ENCODE measurements around the gene NLK. TPM values are rescaled to one million over a fixed set of nuclear protein-coding genes. Genes with fewer than 3 reads are reported as not detected.

Gene NLK
- total and polyA plus RNA-seq, 2 donors (not counting 3 experiments of a cell fraction or from before 2014, with no cell fraction given): 23.8 to 34.2 TPM

- FAIRE-seq (peak; percentile 28), DNase-seq (ENCODE audit: low read depth, low spot score) (peak; percentile 69)
- Histone ChIP-seq H3K4me3 (replicated peaks in 1 of 3; ENCODE audit: insufficient read depth in 1 of 3, low read depth in 1 of 3, low read length in 3 of 3) (no peak overlapping the region), H3K79me2 (ENCODE audit: control insufficient read depth, insufficient read depth, low read length) (no peaks in the 10 kb centered on the region), H3K27me3 (ENCODE audit: control insufficient read depth in 2 of 2, insufficient read depth in 2 of 2, low read length in 2 of 2) (no peaks in the 10 kb centered on the region), H3K9ac (replicated peaks; ENCODE audit: extremely low read depth, insufficient read depth, low read length) (no peak overlapping the region), H3K4me2 (ENCODE audit: insufficient read depth, low read length) (peak overlapping the region; percentile 65), H3K9me1 (replicated peaks; ENCODE audit: control insufficient read depth, extremely low read depth, insufficient read depth, low read length) (no peaks in the 10 kb centered on the region), H4K20me1 (replicated peaks; ENCODE audit: control insufficient read depth, extremely low read depth, insufficient read depth, low read length) (no peaks in the 10 kb centered on the region), H3K4me1 (ENCODE audit: control insufficient read depth, extremely low read depth, insufficient read depth, low read length) (peaks cover 45% of the 10 kb centered on the region), H3K27ac (ENCODE audit: insufficient read depth, low read depth, low read length) (peak overlapping the region; percentile 60), H3K9me3 (replicated peaks; ENCODE audit: control insufficient read depth, insufficient read depth, low read length) (no peaks in the 10 kb centered on the region), H3K36me3 (ENCODE audit: control insufficient read depth in 2 of 2, extremely low read depth in 1 of 2, insufficient read depth in 2 of 2, low read length in 2 of 2) (peaks cover 0 to 4% of the 10 kb centered on the region in 2 experiments), H2AFZ (ENCODE audit: low read depth, low read length) (no peak overlapping the region)
- ChIA-PET POLR2A (interaction anchor here (1.3 kb wide), 1 partner anchor 130 kb away, joined by 3 read pairs; no protein-coding TSS in a partner anchor), CTCF (interaction anchor here (0.6 to 1.5 kb wide), 4 partner anchors 18 to 185 kb away, joined by 3 to 5 read pairs (median 3); no protein-coding TSS in a partner anchor)
- BruUV-seq (replicated peaks): no TSS peak
- no peak for TF ChIP-seq CTCF (IDR thresholded peaks at IDR 0.05; ENCODE audit: extremely low read depth in 1 of 2, insufficient read depth in 1 of 2, low read depth in 1 of 2, low read length in 2 of 2)
- no peak for TF ChIP-seq JUN (IDR thresholded peaks at IDR 0.05; ENCODE audit: borderline replicate concordance, insufficient read depth, insufficient read length, low read depth)
- no peak for TF ChIP-seq MYC (IDR thresholded peaks at IDR 0.05; ENCODE audit: low read depth, low read length)
- no peak for TF ChIP-seq GATA2 (IDR thresholded peaks at IDR 0.05; ENCODE audit: insufficient read depth, insufficient read length, low read depth, low read length)
- no peak for TF ChIP-seq EZH2 (IDR thresholded peaks at IDR 0.05; ENCODE audit: borderline replicate concordance, low read depth, low read length, severe bottlenecking)
- dilution Hi-C loops (cut with MboI; ENCODE audit: extremely low pct_ligation_motif_present, low sequenced_read_pairs) (no loop called here), intact Hi-C loops (cut with micrococcal nuclease) (loop anchor here (5.0 kb wide), 1 partner anchor 278 kb away; the partner anchor contains the start of gene LYRM9)
These were observed 128.3 kb downstream of the NLK start for GRCh38 chr17:28170771-28171170.

All from endothelial cell of umbilical vein (primary cell).